Mucosa of descending colon (tissue), 3 donors: ENCODE measurements around the gene LSMEM2. TPM values are rescaled to one million over a fixed set of nuclear protein-coding genes. Genes with fewer than 3 reads are reported as not detected.
A peak's percentile ranks its signal among the peaks of the same experiment; 100 is the strongest.

Experiments used
- ATAC-seq: fragments of 200-7000 bp; cut with Tn5 transposase; one replicate; pipeline ENCODE4 v1.9.1; 2020; ENCODE audit warnings: mild to moderate bottlenecking, moderate library complexity
- DNase-seq, 3 donors: peaks; one replicate each; pipeline ENCODE4 v3.0.0-alpha.2; 2020
- H3K36me3 ChIP-seq: fragments of 200-600 bp; one replicate; pipeline ENCODE4 v1.8.0; 2021; ENCODE audit warnings: low read depth, mild to moderate bottlenecking
- H3K4me1 ChIP-seq: fragments of 200-600 bp; one replicate; pipeline ENCODE4 v1.8.0; 2021; ENCODE audit warnings: low read depth, mild to moderate bottlenecking
- H3K4me3 ChIP-seq: fragments of 200-600 bp; one replicate; pipeline ENCODE4 v1.8.0; 2021; ENCODE audit warnings: mild to moderate bottlenecking
- H3K9me3 ChIP-seq: fragments of 200-600 bp; one replicate; pipeline ENCODE4 v1.8.0; 2021; ENCODE audit warnings: mild to moderate bottlenecking
- CTCF ChIP-seq: fragments of 200-600 bp; IDR thresholded peaks from one replicate; pipeline ENCODE4 v1.8.0; 2022; ENCODE audit warnings: antibody characterized with exemption, mild to moderate bottlenecking
- intact Hi-C, 2 donors: fragments of 100-400 bp; cut with DNase I in 1 of 2; cut with micrococcal nuclease in 1 of 2; formaldehyde crosslinking; loops; one replicate each; pipeline versions ENCODE4 v1.11.0 to v1.11.1; 2022; cut with DNase I, micrococcal nuclease
- total RNA-seq, 3 donors: library from RNA; stranded (reverse); fragmentation: NEBNext Ultra II Directional in 2 of 3; extraction: Animal tissue kit (Norgen Biotek cat#: 25700) in 2 of 3; gene quantifications; one replicate each; pipeline versions ENCODE4 v1.2.1 to v1.2.4, GENCODE V29; 2021 to 2023
- donor health status: DM: no; HTN: no; CAD: no; lungs with moderate emphysema.
- donor health status: DM: no; HTN: no; CAD: no.
- donor health status: DM: no; HTN: yes; CAD: no.

The LSMEM2 gene
- total RNA-seq, 3 donors from 2014 or later = 0.32 TPM; not detected in 2

GRCh38 chr3:50316657-50317242 lies 37.9 kb downstream of the LSMEM2 start:
- intact Hi-C loops = no loop called here
- ATAC-seq = peak; percentile 77
- DNase-seq = peak; percentile 87 to 93 (median 90)
- no peak overlapping the region for H3K4me3 ChIP-seq
- no peaks in the 10 kb centered on the region for H3K36me3 ChIP-seq
- H3K4me1 ChIP-seq = peaks cover 48% of the 10 kb centered on the region
- H3K9me3 ChIP-seq = no peaks in the 10 kb centered on the region
- no peak for TF ChIP-seq CTCF

DNA sequence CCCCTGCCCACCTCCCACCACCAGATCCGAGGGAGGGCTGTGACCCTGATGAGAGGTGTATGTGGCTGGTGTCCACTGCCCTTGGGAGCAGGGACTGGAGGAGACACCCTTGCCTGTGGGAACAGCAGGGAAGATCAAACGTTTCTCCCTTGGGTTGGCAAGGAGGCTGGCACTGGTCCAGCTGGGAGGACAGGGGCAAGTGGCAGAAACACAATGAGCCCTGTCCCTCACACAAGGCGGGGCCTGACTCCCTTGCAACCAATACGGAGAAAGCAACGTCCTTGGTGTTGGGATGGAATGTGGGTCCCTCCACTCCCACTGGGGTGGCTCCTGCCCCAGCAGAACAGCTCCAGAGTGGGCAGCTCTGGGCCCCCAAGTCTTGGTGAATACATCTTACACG lies 38.4 kb downstream of the LSMEM2 start:
- no peaks in the 10 kb centered on the region for H3K9me3 ChIP-seq
- H3K4me1 ChIP-seq = peaks cover 54% of the 10 kb centered on the region
- ATAC-seq (peak; percentile 5), DNase-seq (peak; percentile 72 to 82 (median 81))
- H3K36me3 ChIP-seq = no peaks in the 10 kb centered on the region
- TF ChIP-seq CTCF = no peak
- no peak overlapping the region for H3K4me3 ChIP-seq
- intact Hi-C loops = no loop called here

DNA sequence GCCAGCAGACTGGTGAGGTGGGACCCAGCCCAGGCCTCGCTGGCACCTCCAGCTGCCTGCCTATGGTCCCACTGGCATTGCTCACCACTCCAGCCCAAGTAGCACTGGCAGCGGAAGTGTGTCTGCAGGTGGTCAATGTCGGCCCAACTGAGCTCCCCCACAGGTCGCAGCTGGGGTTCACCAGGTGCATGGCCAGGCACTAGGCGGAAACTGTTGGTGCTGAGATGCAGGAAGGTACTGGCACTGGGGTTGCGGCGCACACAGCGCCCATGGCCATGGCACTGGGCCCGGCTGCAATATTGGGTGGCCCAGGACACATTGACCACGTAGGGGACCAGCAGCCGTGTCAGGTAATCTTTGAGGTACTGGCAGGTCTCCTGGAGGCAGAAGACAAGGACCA lies 39.3 kb downstream of the LSMEM2 start:
- no peaks in the 10 kb centered on the region for H3K36me3 ChIP-seq
- peak in 1 of 3 donors; percentile 40 for DNase-seq
- intact Hi-C loops = no loop called here
- no peak for ATAC-seq
- H3K4me1 ChIP-seq = peaks cover 55% of the 10 kb centered on the region
- no peak overlapping the region for H3K4me3 ChIP-seq
- H3K9me3 ChIP-seq = no peaks in the 10 kb centered on the region
- no peak for TF ChIP-seq CTCF

GRCh38 chr3:50318615-50319014 lies 39.7 kb downstream of the LSMEM2 start:
- H3K9me3 ChIP-seq = no peaks in the 10 kb centered on the region
- ATAC-seq = no peak
- TF ChIP-seq CTCF = no peak
- peak; percentile 19 to 60 (median 41) for DNase-seq
- no peaks in the 10 kb centered on the region for H3K36me3 ChIP-seq
- intact Hi-C loops = no loop called here
- peaks cover 55% of the 10 kb centered on the region for H3K4me1 ChIP-seq
- no peak overlapping the region for H3K4me3 ChIP-seq

- Histone ChIP-seq H3K36me3 (no peaks in the 10 kb centered on the region), H3K4me1 (peaks cover 56% of the 10 kb centered on the region), H3K4me3 (no peak overlapping the region), H3K9me3 (no peaks in the 10 kb centered on the region)
- DNase-seq (peak in 1 of 3 donors; percentile 52), ATAC-seq (no peak)
- intact Hi-C loops = no loop called here
- no peak for TF ChIP-seq CTCF
These were observed 40.5 kb downstream of the LSMEM2 start for GRCh38 chr3:50319181-50319893.
